K562 (cell line): Measurements from ENCODE around the gene MT1A. TPM values are rescaled to one million over a fixed set of nuclear protein-coding genes. Genes with fewer than 3 reads are reported as not detected.

Experiments used
- ATF1 ChIP-seq, 2 experiments: fragments of 450-650 bp in 1 of 2; IDR thresholded peaks; 2 replicates each; pipeline ENCODE4 v1.6.1; 2016; ENCODE audit warnings: missing compliant biosample characterization in 1 of 2, missing genetic modification characterization in 1 of 2
- CAMTA2 ChIP-seq: fragments of 250-450 bp; sonication (Bioruptor Pico); conservative IDR thresholded peaks from 2 replicates; pipeline ENCODE4 v1.5.1; 2022
- FOXK1 ChIP-seq: sonication (generic); formaldehyde crosslinking; IDR thresholded peaks from 2 replicates; pipeline ENCODE4 v1.8.0; 2022; ENCODE audit warnings: missing genetic modification reagents, mild to moderate bottlenecking, borderline replicate concordance
- HDAC3 ChIP-seq: fragments of 450-650 bp; IDR thresholded peaks from 2 replicates; pipeline ENCODE4 v1.6.1; 2018; ENCODE audit warnings: borderline replicate concordance, mild to moderate bottlenecking, moderate library complexity; ENCODE audit not compliant: partially characterized antibody
- HNRNPK ChIP-seq: fragments of 200-400 bp; formaldehyde crosslinking; IDR thresholded peaks from one replicate; pipeline ENCODE4 v1.6.1; 2018; ENCODE audit warnings: mild to moderate bottlenecking, low read depth, low read length; ENCODE audit not compliant: poor library complexity, severe bottlenecking
- HNRNPLL ChIP-seq: fragments of 200-400 bp; formaldehyde crosslinking; IDR thresholded peaks from 2 replicates; pipeline ENCODE4 v1.6.1; 2017; ENCODE audit warnings: low read length, low read depth, mild to moderate bottlenecking; ENCODE audit not compliant: poor library complexity, severe bottlenecking
- HNRNPUL1 ChIP-seq: fragments of 200-400 bp; formaldehyde crosslinking; IDR thresholded peaks from 2 replicates; pipeline ENCODE4 v1.6.1; 2017; ENCODE audit warnings: low read length
- ILF3 ChIP-seq: fragments of 450-650 bp; IDR thresholded peaks from 2 replicates; pipeline ENCODE4 v1.6.1; 2018; ENCODE audit warnings: antibody characterized with exemption, mild to moderate bottlenecking, moderate library complexity, borderline replicate concordance
- KDM5B ChIP-seq: fragments of 200-600 bp; sonication (generic); IDR thresholded peaks from 2 replicates; pipeline ENCODE4 v1.6.1; 2012; ENCODE audit warnings: low read depth, mild to moderate bottlenecking, moderate library complexity, low read length, control low read depth, inconsistent platforms; ENCODE audit not compliant: insufficient replicate concordance
- MCM2 ChIP-seq: fragments of 450-650 bp; IDR thresholded peaks from 2 replicates; pipeline ENCODE4 v1.6.1; 2017; ENCODE audit warnings: low read depth, mild to moderate bottlenecking
- MIER1 ChIP-seq: fragments of 450-650 bp; IDR thresholded peaks from 2 replicates; pipeline ENCODE4 v1.6.1; 2016; ENCODE audit warnings: antibody characterized with exemption, mild to moderate bottlenecking, low read depth
- MTF1 ChIP-seq: fragments of 250-450 bp; sonication (Bioruptor Pico); IDR thresholded peaks from 2 replicates; pipeline ENCODE4 v1.9.0; 2021; ENCODE audit warnings: moderate library complexity, mild to moderate bottlenecking, inconsistent platforms, borderline replicate concordance
- PCBP2 ChIP-seq: fragments of 200-400 bp; formaldehyde crosslinking; IDR thresholded peaks from 2 replicates; pipeline ENCODE4 v1.6.1; 2018; ENCODE audit warnings: low read length, low read depth, mild to moderate bottlenecking, moderate library complexity; ENCODE audit not compliant: poor library complexity, severe bottlenecking
- PML ChIP-seq: IDR thresholded peaks from 2 replicates; pipeline ENCODE4 v1.6.1; 2012; ENCODE audit warnings: low read length, inconsistent platforms
- TAF7 ChIP-seq: fragments of 450-650 bp; IDR thresholded peaks from 2 replicates; pipeline ENCODE4 v1.6.1; 2016; ENCODE audit warnings: missing genetic modification characterization, missing compliant biosample characterization
- TCF7 ChIP-seq: sonication (generic); IDR thresholded peaks from 2 replicates; pipeline ENCODE4 v1.6.1; 2016; ENCODE audit warnings: antibody characterized with exemption, borderline replicate concordance
- ZFPM2 ChIP-seq: fragments of 250-450 bp; sonication (Bioruptor Pico); IDR thresholded peaks from 2 replicates; pipeline ENCODE4 v1.5.1; 2022; ENCODE audit warnings: mild to moderate bottlenecking
- ZNF717 ChIP-seq: fragments of 250-450 bp; sonication (Bioruptor Pico); IDR thresholded peaks from 2 replicates; pipeline ENCODE4 v1.5.0; 2021
- ZNF76 ChIP-seq: fragments of 250-450 bp; sonication (Bioruptor Pico); IDR thresholded peaks from 2 replicates; pipeline ENCODE4 v1.4.0; 2020; ENCODE audit warnings: mild to moderate bottlenecking, moderate library complexity, borderline replicate concordance
- polyA plus RNA-seq, 8 experiments: library from polyadenylated mRNA; depleted of rRNA in 4 of 8; stranded (reverse) in 5 of 8; unstranded in 3 of 8; fragments of >200 nt; fragmentation: Nextera tagmentation in 2 of 8; fragmentation: Illumina TruSeq in 1 of 8; extraction: Ambion mirVana in 2 of 8; extraction: Trizol in 1 of 8; gene quantifications; 2 replicates each; pipeline versions ENCODE4 v1.2.1 to v1.2.3, GENCODE V29; 2011 to 2014; ENCODE audit warnings: inconsistent platforms in 1 of 8, missing spikeins in 1 of 8
- total RNA-seq, 7 experiments: library from RNA; depleted of rRNA in 6 of 7; stranded (reverse); fragments of >200 nt in 6 of 7; fragmentation: Illumina TruSeq in 2 of 7; extraction: Trizol in 2 of 7; gene quantifications; 2 replicates each; pipeline versions ENCODE4 v1.2.1 to v1.2.3, GENCODE V29; 2011 to 2021; ENCODE audit warnings: low replicate concordance in 1 of 7
- TF ChIP-seq, protein P1 (sequence below): fragments of 250-450 bp; sonication (Bioruptor Pico); IDR thresholded peaks from 2 replicates; pipeline ENCODE4 v1.4.0; 2020
- TF ChIP-seq, protein P2 (sequence below): fragments of 250-450 bp; sonication (Bioruptor Pico); IDR thresholded peaks from 2 replicates; pipeline ENCODE4 v1.5.0; 2021
- TF ChIP-seq, protein P3 (sequence below): sonication (generic); formaldehyde crosslinking; IDR thresholded peaks from 2 replicates; pipeline ENCODE4 v1.8.1; 2023; ENCODE audit warnings: mild to moderate bottlenecking, missing genetic modification reagents
- TF ChIP-seq, protein P4 (sequence below): fragments of 200-800 bp; sonication (Bioruptor generic); IDR thresholded peaks from 2 replicates; pipeline ENCODE4 v1.6.1; 2017; ENCODE audit warnings: missing genetic modification characterization, missing compliant biosample characterization

The MT1A gene
- total and polyA plus RNA-seq, 9 of the 15 experiments (the other 6 are each of a cell fraction or from before 2014, with no cell fraction given) = 0.23 TPM; not detected in 8

DNA sequence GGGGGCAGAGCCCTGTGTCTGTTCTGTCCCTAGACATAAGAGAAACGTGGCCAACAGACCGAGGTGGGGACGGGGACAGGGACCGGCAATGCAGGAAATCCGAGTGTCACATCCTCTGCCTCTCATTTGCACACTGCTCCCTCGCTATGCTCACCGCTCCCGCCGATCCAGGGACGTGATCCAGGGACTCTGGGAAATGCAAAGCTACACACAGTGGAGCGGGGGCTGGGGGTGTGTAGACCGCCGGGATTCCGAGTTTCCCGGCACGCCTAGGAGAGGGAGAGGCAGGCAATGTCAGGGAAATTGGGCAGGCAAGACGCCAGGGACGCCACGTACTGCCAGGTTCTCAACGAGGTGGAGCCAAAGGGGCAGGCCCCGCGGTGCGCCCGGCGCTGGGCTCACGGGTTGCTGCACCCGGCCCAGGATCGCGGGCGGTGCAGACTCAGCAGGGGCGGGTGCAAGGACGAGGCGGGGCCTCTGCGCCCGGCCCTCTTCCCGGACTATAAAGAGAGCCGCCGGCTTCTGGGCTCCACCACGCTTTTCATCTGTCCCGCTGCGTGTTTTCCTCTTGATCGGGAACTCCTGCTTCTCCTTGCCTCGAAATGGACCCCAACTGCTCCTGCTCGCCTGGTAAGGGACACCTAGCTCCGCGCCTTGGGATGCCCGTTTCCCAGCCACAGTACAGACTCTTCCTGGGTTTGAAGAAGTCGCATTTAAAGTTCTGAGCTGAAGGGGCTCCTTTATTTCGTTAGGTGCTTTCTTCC lies 43.7 kb downstream of the MT1A start, which contains the start of gene MT1X (continued):
- TF ChIP-seq ILF3 = no peak
- TF ChIP-seq TAF7 (tag) = no peak
- no peak for TF ChIP-seq ZNF76
- TF ChIP-seq, protein P1, sequence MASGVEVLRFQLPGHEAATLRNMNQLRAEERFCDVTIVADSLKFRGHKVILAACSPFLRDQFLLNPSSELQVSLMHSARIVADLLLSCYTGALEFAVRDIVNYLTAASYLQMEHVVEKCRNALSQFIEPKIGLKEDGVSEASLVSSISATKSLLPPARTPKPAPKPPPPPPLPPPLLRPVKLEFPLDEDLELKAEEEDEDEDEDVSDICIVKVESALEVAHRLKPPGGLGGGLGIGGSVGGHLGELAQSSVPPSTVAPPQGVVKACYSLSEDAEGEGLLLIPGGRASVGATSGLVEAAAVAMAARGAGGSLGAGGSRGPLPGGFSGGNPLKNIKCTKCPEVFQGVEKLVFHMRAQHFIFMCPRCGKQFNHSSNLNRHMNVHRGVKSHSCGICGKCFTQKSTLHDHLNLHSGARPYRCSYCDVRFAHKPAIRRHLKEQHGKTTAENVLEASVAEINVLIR = no peak
- no peak for TF ChIP-seq ZNF717 (CRISPR knock-in tag)
- no peak for TF ChIP-seq HDAC3
- no peak for TF ChIP-seq FOXK1 (CRISPR knock-in tag)
- TF ChIP-seq MTF1 (CRISPR knock-in tag) = peak; percentile 90
- TF ChIP-seq HNRNPUL1 = no peak
- no peak for TF ChIP-seq ZFPM2
- TF ChIP-seq, protein P2, sequence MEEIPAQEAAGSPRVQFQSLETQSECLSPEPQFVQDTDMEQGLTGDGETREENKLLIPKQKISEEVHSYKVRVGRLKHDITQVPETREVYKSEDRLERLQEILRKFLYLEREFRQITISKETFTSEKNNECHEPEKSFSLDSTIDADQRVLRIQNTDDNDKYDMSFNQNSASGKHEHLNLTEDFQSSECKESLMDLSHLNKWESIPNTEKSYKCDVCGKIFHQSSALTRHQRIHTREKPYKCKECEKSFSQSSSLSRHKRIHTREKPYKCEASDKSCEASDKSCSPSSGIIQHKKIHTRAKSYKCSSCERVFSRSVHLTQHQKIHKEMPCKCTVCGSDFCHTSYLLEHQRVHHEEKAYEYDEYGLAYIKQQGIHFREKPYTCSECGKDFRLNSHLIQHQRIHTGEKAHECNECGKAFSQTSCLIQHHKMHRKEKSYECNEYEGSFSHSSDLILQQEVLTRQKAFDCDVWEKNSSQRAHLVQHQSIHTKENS = no peak
- no peak for TF ChIP-seq PCBP2
- TF ChIP-seq MCM2 = no peak
- TF ChIP-seq MIER1 = no peak
- TF ChIP-seq HNRNPLL = no peak
- TF ChIP-seq, protein P3, sequence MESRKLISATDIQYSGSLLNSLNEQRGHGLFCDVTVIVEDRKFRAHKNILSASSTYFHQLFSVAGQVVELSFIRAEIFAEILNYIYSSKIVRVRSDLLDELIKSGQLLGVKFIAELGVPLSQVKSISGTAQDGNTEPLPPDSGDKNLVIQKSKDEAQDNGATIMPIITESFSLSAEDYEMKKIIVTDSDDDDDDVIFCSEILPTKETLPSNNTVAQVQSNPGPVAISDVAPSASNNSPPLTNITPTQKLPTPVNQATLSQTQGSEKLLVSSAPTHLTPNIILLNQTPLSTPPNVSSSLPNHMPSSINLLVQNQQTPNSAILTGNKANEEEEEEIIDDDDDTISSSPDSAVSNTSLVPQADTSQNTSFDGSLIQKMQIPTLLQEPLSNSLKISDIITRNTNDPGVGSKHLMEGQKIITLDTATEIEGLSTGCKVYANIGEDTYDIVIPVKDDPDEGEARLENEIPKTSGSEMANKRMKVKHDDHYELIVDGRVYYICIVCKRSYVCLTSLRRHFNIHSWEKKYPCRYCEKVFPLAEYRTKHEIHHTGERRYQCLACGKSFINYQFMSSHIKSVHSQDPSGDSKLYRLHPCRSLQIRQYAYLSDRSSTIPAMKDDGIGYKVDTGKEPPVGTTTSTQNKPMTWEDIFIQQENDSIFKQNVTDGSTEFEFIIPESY = no peak
- no peak for TF ChIP-seq TCF7
- TF ChIP-seq CAMTA2 (CRISPR knock-in tag) = no peak
- peak; percentile 85 for TF ChIP-seq KDM5B
- TF ChIP-seq HNRNPK = no peak
- TF ChIP-seq, protein P4, sequence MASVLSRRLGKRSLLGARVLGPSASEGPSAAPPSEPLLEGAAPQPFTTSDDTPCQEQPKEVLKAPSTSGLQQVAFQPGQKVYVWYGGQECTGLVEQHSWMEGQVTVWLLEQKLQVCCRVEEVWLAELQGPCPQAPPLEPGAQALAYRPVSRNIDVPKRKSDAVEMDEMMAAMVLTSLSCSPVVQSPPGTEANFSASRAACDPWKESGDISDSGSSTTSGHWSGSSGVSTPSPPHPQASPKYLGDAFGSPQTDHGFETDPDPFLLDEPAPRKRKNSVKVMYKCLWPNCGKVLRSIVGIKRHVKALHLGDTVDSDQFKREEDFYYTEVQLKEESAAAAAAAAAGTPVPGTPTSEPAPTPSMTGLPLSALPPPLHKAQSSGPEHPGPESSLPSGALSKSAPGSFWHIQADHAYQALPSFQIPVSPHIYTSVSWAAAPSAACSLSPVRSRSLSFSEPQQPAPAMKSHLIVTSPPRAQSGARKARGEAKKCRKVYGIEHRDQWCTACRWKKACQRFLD (CRISPR knock-in tag) = no peak
- TF ChIP-seq PML = no peak
- TF ChIP-seq ATF1 (CRISPR knock-in tag; IDR thresholded peaks at IDR 0.05) = no peak
- 0 out of 2 replicates have a peak, but pooled peaks have one; percentile 15 for TF ChIP-seq ATF1 (tag; IDR thresholded peaks at IDR 0.05)
